Measurements from ENCODE around the gene CHURC1.

- no peak for TF ChIP-seq CTCF (IDR thresholded peaks at IDR 0.05; ENCODE audit: control extremely low read depth in 1 of 3, insufficient read depth in 1 of 3, low read depth in 1 of 3, low read length in 3 of 3)
- TF ChIP-seq NRF1 (IDR thresholded peaks at IDR 0.05; ENCODE audit: low read depth, low read length) = no peak
- TF ChIP-seq POLR2A (IDR thresholded peaks at IDR 0.05; ENCODE audit: control extremely low read depth in 1 of 2, low read depth in 2 of 2, low read length in 2 of 2) = no peak
- peak in 1 of 2 experiments; percentile 91; a peak in 2 of 4 replicates for TF ChIP-seq HDAC2 (IDR thresholded peaks at IDR 0.05; ENCODE audit: borderline replicate concordance in 1 of 2, low read depth in 2 of 2, low read length in 2 of 2)
- TF ChIP-seq USF2 (IDR thresholded peaks at IDR 0.05; ENCODE audit: low read length) = no peak
- no peak for TF ChIP-seq SUZ12 (IDR thresholded peaks at IDR 0.05; ENCODE audit: low read length)
- no peak for TF ChIP-seq SIN3A (conservative IDR thresholded peaks at IDR 0.05 in 1 of 2, IDR thresholded peaks at IDR 0.05 in 1 of 2; ENCODE audit: low read depth in 1 of 2, low read length in 2 of 2)
- no peak for TF ChIP-seq EZH2 (IDR thresholded peaks at IDR 0.05; ENCODE audit: low read depth, low read length, severe bottlenecking)
- no peak; a peak in 1 of 3 replicates for TF ChIP-seq EP300 (IDR thresholded peaks at IDR 0.05; ENCODE audit: borderline replicate concordance in 1 of 2, low read depth in 2 of 2, low read length in 2 of 2)
Measured at GRCh38 chr14:64974563-64974962, 60.3 kb downstream of the CHURC1 start.
